Prostate gland (tissue), 2 donors: Measurements from ENCODE around the gene LAG3. TPM values are rescaled to one million over a fixed set of nuclear protein-coding genes. Genes with fewer than 3 reads are reported as not detected.
A peak's percentile ranks its signal among the peaks of the same experiment; 100 is the strongest.

Experiments
- DNase-seq: peaks from one replicate; pipeline ENCODE4 v3.0.0-alpha.2; 2019; ENCODE audit warnings: low spot score
- H3K27ac ChIP-seq, 2 donors: fragments of 200-600 bp; sonication (generic); 2 replicates each; pipeline ENCODE4 v1.5.1; 2017 to 2019
- H3K27me3 ChIP-seq: fragments of 200-600 bp; sonication (generic); replicated peaks from 2 replicates; pipeline ENCODE4 v1.5.1; 2019; ENCODE audit not compliant: insufficient read depth
- H3K36me3 ChIP-seq, 2 donors: fragments of 200-600 bp; sonication (generic); 1 replicate in 1 of 2; 2 replicates in 1 of 2; pipeline versions ENCODE4 v1.5.1 to v1.8.1; 2017 to 2019
- H3K4me1 ChIP-seq: fragments of 200-600 bp; sonication (generic); replicated peaks from 2 replicates; pipeline ENCODE4 v1.5.1; 2019
- H3K4me3 ChIP-seq, 2 donors: fragments of 200-600 bp; sonication (generic); 2 replicates each; pipeline ENCODE4 v1.5.1; 2017 to 2019
- H3K9me3 ChIP-seq: fragments of 200-600 bp; sonication (generic); 2 replicates; pipeline ENCODE4 v1.5.1; 2017
- POLR2A ChIP-seq: fragments of 450-650 bp; IDR thresholded peaks from one replicate; pipeline ENCODE4 v1.6.1; 2016; ENCODE audit warnings: antibody characterized with exemption, mild to moderate bottlenecking
- POLR2AphosphoS5 ChIP-seq: sonication (generic); formaldehyde crosslinking; IDR thresholded peaks from one replicate; pipeline ENCODE4 v1.6.1; 2017; ENCODE audit warnings: antibody characterized with exemption
- WGBS: methylation state at CpG from one replicate; pipeline ENCODE4 v1.1.5; 2018; 5-methylcytosine and 5-hydroxymethylcytosine counted together
- intact Hi-C: fragments of 100-400 bp; cut with DNase I; formaldehyde crosslinking; loops from one replicate; pipeline ENCODE4 v1.14.2; 2022
- total RNA-seq, 2 donors: library from RNA; depleted of rRNA; stranded (reverse); fragments of >200 nt; gene quantifications; one replicate each; pipeline ENCODE4 v1.1.0, GENCODE V29; 2016
- TF ChIP-seq, protein P1 (sequence below), 4 experiments: fragments of 200-600 bp in 2 of 4; fragments of 450-650 bp in 2 of 4; sonication (generic) in 2 of 4; IDR thresholded peaks; 1 replicate in 3 of 4; 2 replicates in 1 of 4; pipeline ENCODE4 v1.5.1; 2016 to 2019; ENCODE audit warnings: antibody characterized with exemption in 4 of 4, mild to moderate bottlenecking in 2 of 4, moderate library complexity in 2 of 4

LAG3 gene
- total RNA-seq, 2 donors from 2014 or later: 0.73 to 13.1 TPM

DNA sequence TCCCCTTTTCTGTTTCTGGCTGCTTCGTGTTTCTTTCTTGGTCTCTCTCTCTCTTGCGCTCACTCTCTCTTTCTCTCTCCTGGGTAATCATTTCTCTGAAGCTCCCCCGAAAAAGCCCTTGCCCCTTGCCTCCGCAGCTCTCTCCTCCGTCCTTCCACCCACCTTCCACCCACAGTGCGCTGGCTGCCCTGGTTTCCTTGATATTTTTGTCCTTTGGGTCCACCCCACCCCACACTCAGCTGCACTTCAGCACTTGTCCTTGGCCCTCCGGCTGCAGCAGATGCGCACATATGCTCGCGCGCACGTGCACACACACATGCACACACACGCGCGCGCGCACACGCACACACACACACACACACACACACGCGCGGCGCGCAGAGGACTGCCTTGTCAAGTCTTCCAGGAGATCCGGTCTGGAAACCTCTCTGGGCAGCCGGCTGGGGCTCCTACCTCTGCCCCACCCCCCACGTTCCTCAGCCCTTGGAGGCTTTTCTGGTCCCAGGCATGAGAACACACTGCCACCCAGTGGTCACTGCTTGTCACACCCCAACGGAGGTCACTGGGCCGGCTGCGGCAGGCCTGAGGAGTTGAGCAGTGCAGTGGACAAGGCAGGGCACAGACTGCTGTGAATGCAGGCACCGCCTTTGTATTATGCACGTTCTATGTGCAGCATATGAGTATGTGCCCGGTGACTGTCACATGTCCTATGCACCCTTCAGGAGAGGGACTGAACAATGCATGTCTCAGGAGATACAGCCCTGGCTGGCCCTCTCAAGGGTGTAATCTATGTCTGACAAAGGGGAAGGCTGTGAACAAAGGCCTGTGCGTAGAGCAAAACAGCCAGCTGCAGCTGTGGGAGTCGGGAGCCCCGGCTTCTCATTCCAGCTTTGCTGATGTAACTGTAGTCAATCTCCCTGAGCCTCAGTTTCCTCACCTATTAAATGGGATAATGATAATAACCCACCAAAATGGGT lies 6.5 kb downstream of the LAG3 start:
- WGBS: 3% methylated on average over 35 of the region's 35 CpGs
- Histone ChIP-seq H3K4me1 (peaks cover 2% of the 10 kb centered on the region), H3K27me3 (no peaks in the 10 kb centered on the region), H3K9me3 (no peaks in the 10 kb centered on the region), H3K36me3 (no peaks in the 10 kb centered on the region), H3K27ac (peak overlapping the region; percentile 89 to 92), H3K4me3 (peak overlapping the region; percentile 20 to 34)
- TF ChIP-seq POLR2AphosphoS5 (peak; percentile 97), POLR2A (peak; percentile 52)
- TF ChIP-seq, protein P1, sequence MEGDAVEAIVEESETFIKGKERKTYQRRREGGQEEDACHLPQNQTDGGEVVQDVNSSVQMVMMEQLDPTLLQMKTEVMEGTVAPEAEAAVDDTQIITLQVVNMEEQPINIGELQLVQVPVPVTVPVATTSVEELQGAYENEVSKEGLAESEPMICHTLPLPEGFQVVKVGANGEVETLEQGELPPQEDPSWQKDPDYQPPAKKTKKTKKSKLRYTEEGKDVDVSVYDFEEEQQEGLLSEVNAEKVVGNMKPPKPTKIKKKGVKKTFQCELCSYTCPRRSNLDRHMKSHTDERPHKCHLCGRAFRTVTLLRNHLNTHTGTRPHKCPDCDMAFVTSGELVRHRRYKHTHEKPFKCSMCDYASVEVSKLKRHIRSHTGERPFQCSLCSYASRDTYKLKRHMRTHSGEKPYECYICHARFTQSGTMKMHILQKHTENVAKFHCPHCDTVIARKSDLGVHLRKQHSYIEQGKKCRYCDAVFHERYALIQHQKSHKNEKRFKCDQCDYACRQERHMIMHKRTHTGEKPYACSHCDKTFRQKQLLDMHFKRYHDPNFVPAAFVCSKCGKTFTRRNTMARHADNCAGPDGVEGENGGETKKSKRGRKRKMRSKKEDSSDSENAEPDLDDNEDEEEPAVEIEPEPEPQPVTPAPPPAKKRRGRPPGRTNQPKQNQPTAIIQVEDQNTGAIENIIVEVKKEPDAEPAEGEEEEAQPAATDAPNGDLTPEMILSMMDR (IDR thresholded peaks at IDR 0.05): peak; percentile 93 to 100 (median 98)
- intact Hi-C loops: loop anchor here (2.0 to 5.0 kb wide), 3 partner anchors 26 to 162 kb away; partner anchors contain the start of gene MLF2
- peak; percentile 98 for DNase-seq

DNA sequence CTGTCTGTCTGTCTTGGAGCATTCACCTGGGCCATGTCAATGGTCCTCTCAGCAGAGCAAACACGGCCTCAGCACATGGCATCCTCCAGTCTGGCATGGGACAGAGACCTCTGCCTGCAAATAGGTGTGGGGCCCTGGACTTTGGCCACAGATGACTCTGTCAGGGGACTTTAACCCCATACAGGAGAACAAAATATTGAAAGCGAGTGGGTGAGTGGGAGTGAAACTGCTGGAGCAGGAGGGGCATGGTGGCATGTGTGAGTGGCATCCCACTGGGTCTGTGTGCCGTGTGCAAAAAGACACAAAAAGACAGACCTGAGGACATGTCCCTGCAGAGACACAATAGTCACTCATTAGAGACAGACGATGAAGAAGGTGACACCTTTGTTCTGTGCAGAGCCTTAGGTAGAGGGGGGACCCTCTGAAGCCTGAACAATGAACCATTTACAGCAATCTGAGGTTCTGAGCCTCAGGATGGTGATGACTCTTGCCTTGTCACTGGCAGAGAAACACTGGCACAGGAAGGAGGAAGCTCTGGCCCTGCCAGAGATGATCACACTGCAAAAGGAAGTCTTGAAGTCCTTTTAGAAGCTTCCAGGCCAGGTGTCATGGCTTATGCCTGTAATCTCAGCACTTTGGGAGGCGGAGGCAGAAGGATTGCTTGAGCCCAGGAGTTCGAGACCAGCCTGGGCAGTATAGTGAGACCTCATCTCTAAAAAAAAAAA lies 7.5 kb downstream of the LAG3 start:
- intact Hi-C loops: loop anchor here (2.0 to 5.0 kb wide), 3 partner anchors 27 to 163 kb away; partner anchors contain the start of gene MLF2
- 72% methylated on average over 6 of the region's 6 CpGs for WGBS

DNA sequence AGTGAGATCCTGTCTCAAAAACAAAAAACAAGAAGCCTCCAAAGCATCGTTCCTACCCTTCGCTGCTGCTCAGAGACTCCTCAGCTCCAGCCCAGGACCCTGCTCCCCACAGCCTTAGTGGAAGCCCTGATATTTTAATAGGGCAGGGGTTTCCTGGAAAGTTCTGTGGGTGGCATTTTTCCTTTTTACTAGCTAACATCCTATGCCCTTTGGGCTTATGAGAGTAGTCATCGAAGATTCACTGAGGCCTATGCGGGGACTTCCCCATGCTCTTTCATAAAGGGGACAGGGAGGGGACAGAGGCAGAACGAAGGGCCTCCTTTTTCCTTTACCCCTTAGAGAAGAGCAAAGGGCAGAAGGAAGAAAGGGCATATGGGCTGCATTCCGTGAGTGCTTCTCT lies 8.3 kb downstream of the LAG3 start:
- H3K4me3 ChIP-seq: no peak overlapping the region
- intact Hi-C loops: no loop called here
- H3K27ac ChIP-seq: peak overlapping the region; percentile 57 to 89
- WGBS: 89% methylated on average over 6 of the region's 6 CpGs
- no peaks in the 10 kb centered on the region for H3K9me3 ChIP-seq
- no peaks in the 10 kb centered on the region for H3K36me3 ChIP-seq
- H3K27me3 ChIP-seq: no peaks in the 10 kb centered on the region
- H3K4me1 ChIP-seq: peaks cover 2% of the 10 kb centered on the region
- no peak for DNase-seq
- TF ChIP-seq POLR2AphosphoS5 (no peak), POLR2A (no peak)
- TF ChIP-seq, protein P1 (IDR thresholded peaks at IDR 0.05): no peak

More for the DNA sequence above, 7.5 kb downstream of the LAG3 start:
- TF ChIP-seq POLR2A: no peak
- TF ChIP-seq, protein P1 (IDR thresholded peaks at IDR 0.05): no peak
- TF ChIP-seq POLR2AphosphoS5: no peak
- Histone ChIP-seq H3K4me3 (no peak overlapping the region), H3K36me3 (no peaks in the 10 kb centered on the region), H3K4me1 (peaks cover 2% of the 10 kb centered on the region), H3K27me3 (no peaks in the 10 kb centered on the region), H3K27ac (peak overlapping the region; percentile 89 to 92), H3K9me3 (no peaks in the 10 kb centered on the region)
- DNase-seq: no peak

DNA sequence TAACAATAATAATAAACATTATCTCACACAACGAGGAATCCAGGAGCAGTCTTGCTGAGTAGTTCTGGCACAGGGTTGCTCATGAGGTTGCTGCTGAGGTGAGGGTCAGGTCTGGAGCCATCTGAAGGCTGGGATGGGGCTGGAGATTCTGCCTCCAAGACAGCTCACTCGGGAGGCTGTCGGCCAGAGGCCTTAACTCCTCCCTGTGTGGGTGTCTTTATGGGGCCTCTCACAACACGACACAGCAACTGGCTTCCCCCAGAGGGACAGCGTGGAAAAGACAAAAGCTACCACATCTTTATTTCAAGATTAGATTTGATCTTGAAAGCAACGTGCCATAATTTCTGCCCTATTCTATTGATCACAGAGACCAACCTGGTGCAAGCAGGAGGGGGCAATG lies 9.8 kb downstream of the LAG3 start:
- no peak for DNase-seq
- 78% methylated on average over 6 of the region's 6 CpGs for WGBS
- Histone ChIP-seq H3K27me3 (no peaks in the 10 kb centered on the region), H3K4me3 (no peak overlapping the region), H3K4me1 (peaks cover 2% of the 10 kb centered on the region), H3K9me3 (no peaks in the 10 kb centered on the region), H3K27ac (no peak overlapping the region), H3K36me3 (no peaks in the 10 kb centered on the region)
- TF ChIP-seq POLR2A: no peak
- TF ChIP-seq, protein P1 (IDR thresholded peaks at IDR 0.05): no peak
- TF ChIP-seq POLR2AphosphoS5: no peak
- intact Hi-C loops: no loop called here
